ENCODE results near the gene C4A. TPM values are rescaled to one million over a fixed set of nuclear protein-coding genes. Genes with fewer than 3 reads are reported as not detected.
"Not testable (repeated sequence)": the region's sequence is repeated elsewhere in the genome, so short reads cannot be mapped to it uniquely, and the experiment has no call there.

Gene C4A
- total RNA-seq, 1 donor from 2014 or later: 0.46 TPM

DNA sequence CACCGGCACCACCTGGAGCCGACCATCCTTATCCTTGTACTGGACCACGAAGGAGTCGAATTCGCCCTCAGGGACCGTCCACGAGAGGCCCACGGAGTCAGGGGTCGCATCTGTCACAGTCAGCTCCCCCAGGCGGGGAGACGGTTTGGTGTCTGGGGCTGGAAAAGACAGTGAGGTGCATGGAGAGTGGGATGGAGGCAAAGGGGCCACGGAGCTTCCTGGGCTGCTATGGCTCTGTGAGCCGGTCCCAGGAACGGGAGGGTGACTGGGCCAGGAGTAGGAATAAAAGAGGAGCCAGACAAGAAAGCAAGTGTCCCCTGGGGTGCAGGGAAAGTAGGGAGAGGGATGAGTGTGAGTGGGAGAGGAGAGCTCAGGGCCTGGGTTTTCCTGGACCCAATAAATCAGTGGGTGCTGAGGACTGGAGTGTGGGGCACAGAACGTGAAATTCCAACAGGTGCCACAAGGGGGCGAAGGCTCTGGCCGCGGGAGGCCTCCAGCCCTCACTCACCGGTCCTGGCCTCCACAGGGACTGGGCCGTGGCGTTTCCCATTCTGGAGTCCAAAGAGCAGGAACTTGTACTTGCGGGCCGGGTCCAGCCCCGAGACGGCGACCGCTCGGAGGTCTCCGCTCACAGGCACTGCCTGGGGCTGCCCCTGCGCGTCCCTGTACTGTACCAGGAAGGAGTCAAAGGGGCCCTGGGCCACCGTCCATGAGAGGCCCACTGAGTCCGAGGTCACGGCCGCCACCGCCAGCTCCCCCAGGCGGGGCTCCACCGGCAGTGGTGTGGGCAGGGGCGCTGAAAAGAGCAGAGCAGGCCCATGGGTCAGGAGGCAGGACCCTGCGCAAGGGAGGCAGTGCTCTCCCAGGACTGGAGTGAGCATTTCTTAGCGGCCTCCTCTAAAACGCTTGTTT, 66.3 kb downstream of the C4A start:
- no peak for DNase-seq (ENCODE audit: low read depth, low spot score)

DNA sequence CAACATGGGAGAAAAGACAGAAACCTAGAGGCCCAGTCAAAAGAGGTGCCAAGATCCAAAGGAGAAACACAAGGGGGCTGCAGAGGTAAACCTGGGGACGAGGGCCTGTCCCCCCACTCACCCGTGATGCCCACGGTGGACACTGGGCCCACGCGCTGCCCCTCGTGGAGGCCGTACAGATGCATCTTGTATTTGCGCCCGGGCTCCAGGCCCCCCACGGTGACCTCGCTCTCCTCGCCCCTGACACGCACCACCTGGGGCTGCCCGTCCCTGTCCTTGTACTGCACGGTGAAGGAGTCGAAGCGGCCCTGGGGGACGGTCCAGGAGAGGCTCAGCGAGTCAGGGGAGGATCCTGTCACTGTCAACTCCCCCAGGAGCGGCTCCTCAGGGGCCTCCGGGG, 67.3 kb downstream of the C4A start:
- DNase-seq (ENCODE audit: low read depth, low spot score): not testable (repeated sequence)

DNA sequence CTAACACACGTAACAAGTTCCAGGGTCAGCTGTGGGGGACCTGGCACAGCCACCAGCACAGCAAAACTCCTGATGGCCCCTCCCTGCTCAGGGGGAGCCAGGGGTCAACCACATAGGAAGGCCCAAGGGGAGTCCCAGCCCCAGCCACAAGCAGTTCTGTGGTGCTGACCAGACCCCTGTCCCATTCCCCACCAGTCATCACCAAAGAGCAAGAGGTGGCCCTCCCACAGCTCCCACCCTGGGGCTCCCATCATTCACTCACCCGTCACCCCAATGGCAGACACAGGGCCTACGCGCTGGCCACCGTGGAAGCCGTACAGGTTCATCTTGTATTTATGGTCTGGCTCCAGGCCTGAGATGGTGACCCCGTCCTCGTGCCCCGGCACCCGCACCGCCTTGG, 67.9 kb downstream of the C4A start:
- DNase-seq (ENCODE audit: low read depth, low spot score): not testable (repeated sequence)

DNA sequence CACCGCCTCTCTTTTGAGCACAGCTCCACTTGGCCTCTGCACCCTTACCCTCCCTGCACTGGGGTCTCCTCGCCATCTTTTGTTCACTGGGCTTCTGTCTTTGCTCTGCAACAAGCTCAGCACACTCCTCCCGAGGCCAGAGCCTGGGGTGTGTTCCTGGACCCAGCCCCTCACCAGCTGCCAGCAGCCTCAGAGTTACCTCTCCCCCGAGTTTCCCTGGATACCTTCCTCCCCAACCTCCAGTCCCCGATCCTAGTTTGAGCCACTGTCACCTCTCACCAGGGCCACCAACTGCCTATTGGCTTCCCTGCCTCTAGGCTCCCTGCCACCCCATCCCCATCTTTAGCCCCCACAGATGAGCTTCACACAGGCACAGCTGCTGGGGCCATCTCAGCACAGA, 68.7 kb downstream of the C4A start:
- no peak for DNase-seq (ENCODE audit: low read depth, low spot score)

Other genes with a start within 250 kb of the C4A start
- 860 and 926 TPM in 2 replicates for gene CLIC1, start 245.5 kb upstream of the C4A start, total RNA-seq
- gene MSH5, start 242.1 kb upstream of the C4A start, total RNA-seq: 6.1 and 6.7 TPM in 2 replicates
- 0.78 and 0.92 TPM in 2 replicates for gene SAPCD1, start 219.4 kb upstream of the C4A start, total RNA-seq
- under 0.01 and 0.11 TPM in 2 replicates for gene VWA7, start 204.7 kb upstream of the C4A start, total RNA-seq
- gene VARS1, start 186.3 kb upstream of the C4A start, total RNA-seq: 73.2 and 74.0 TPM in 2 replicates
- 45.8 and 55.3 TPM in 2 replicates for gene LSM2, start 175.1 kb upstream of the C4A start, total RNA-seq
- 0.53 and 1.9 TPM in 2 replicates for gene HSPA1L, start 166.8 kb upstream of the C4A start, total RNA-seq
- gene HSPA1A, start 166.5 kb upstream of the C4A start, total RNA-seq: 33.6 and 431 TPM in 2 replicates
- 48.7 and 575 TPM in 2 replicates for gene HSPA1B, start 154.3 kb upstream of the C4A start, total RNA-seq
- 54.3 and 71.7 TPM in 2 replicates for gene NEU1, start 119.2 kb upstream of the C4A start, total RNA-seq
- gene SLC44A4, start 103.1 kb upstream of the C4A start, total RNA-seq: 0.07 TPM in 1 of 2 replicates, not detected in the other
- 46.4 and 61.8 TPM in 2 replicates for gene EHMT2, start 84.4 kb upstream of the C4A start, total RNA-seq
- gene ZBTB12, start 80.0 kb upstream of the C4A start, total RNA-seq: 3.5 and 5.2 TPM in 2 replicates
- not detected in 2 replicates for gene C2, start 54.3 kb upstream of the C4A start, total RNA-seq
- gene CFB, start 36.0 kb upstream of the C4A start, total RNA-seq: 3.4 and 4.0 TPM in 2 replicates
- gene NELFE, start 23.1 kb upstream of the C4A start, total RNA-seq: 110 and 121 TPM in 2 replicates
- gene SKIC2, start 22.9 kb upstream of the C4A start, total RNA-seq: 42.9 and 49.6 TPM in 2 replicates
- 10.1 and 11.6 TPM in 2 replicates for gene DXO, start 9.9 kb upstream of the C4A start, total RNA-seq
- 0.66 and 1.0 TPM in 2 replicates for gene C4B, start 32.7 kb downstream of the C4A start, total RNA-seq
- not detected in 2 replicates for gene CYP21A2, start 56.4 kb downstream of the C4A start, total RNA-seq
- 0.21 and 0.73 TPM in 2 replicates for gene TNXB, start 127.3 kb downstream of the C4A start, total RNA-seq
- 13.7 and 13.9 TPM in 2 replicates for gene ATF6B, start 146.2 kb downstream of the C4A start, total RNA-seq
- gene FKBPL, start 148.2 kb downstream of the C4A start, total RNA-seq: 6.3 and 6.7 TPM in 2 replicates
- gene PRRT1, start 169.9 kb downstream of the C4A start, total RNA-seq: 0.07 TPM in 1 of 2 replicates, not detected in the other
- gene PPT2, start 172.1 kb downstream of the C4A start, total RNA-seq: 35.1 and 69.7 TPM in 2 replicates
- gene EGFL8, start 182.5 kb downstream of the C4A start, total RNA-seq: 1.2 and 1.3 TPM in 2 replicates
- gene AGPAT1, start 194.0 kb downstream of the C4A start, total RNA-seq: 8.3 and 11.0 TPM in 2 replicates
- 31.5 and 35.3 TPM in 2 replicates for gene RNF5, start 196.3 kb downstream of the C4A start, total RNA-seq
- 0.26 and 0.53 TPM in 2 replicates for gene AGER, start 202.2 kb downstream of the C4A start, total RNA-seq
- 41.8 and 48.7 TPM in 2 replicates for gene PBX2, start 208.1 kb downstream of the C4A start, total RNA-seq
- 6.0 and 7.1 TPM in 2 replicates for gene GPSM3, start 210.6 kb downstream of the C4A start, total RNA-seq
- 20.1 and 25.0 TPM in 2 replicates for gene NOTCH4, start 242.0 kb downstream of the C4A start, total RNA-seq

Measured in pulmonary artery endothelial cell (primary cell).